Tibial artery (tissue), 4 donors: ENCODE results near the gene GTF2IRD1.

ENCODE experiments used
- DNase-seq, 2 donors: peaks; one replicate each; pipeline ENCODE4 v3.0.0-alpha.2; 2019
- H3K27ac ChIP-seq, 2 donors: fragments of 200-600 bp; sonication (generic) in 1 of 2; 1 replicate in 1 of 2; 2 replicates in 1 of 2; pipeline ENCODE4 v1.5.1; 2018 to 2019; ENCODE audit warnings: mild to moderate bottlenecking in 1 of 2
- H3K27me3 ChIP-seq, 2 donors: fragments of 200-600 bp; sonication (generic) in 1 of 2; one replicate each; pipeline versions ENCODE4 v1.5.1 to v1.6.0; 2016 to 2019
- H3K36me3 ChIP-seq, 3 donors: fragments of 200-600 bp; sonication (generic) in 2 of 3; one replicate each; pipeline ENCODE4 v1.5.1; 2016 to 2019; ENCODE audit warnings: mild to moderate bottlenecking in 2 of 3
- H3K4me1 ChIP-seq, 4 donors: fragments of 200-600 bp; sonication (generic) in 2 of 4; 1 replicate in 3 of 4; 2 replicates in 1 of 4; pipeline ENCODE4 v1.5.1; 2016 to 2019
- H3K4me3 ChIP-seq, 2 donors: fragments of 200-600 bp; sonication (generic) in 1 of 2; 1 replicate in 1 of 2; 2 replicates in 1 of 2; pipeline ENCODE4 v1.5.1; 2018 to 2019; ENCODE audit warnings: mild to moderate bottlenecking in 2 of 2
- H3K9me3 ChIP-seq, 3 donors: fragments of 200-600 bp; sonication (generic) in 1 of 3; one replicate each; pipeline ENCODE4 v1.5.1; 2016 to 2019
- CTCF ChIP-seq, 2 experiments: fragments of 200-600 bp in 1 of 2; fragments of 450-650 bp in 1 of 2; IDR thresholded peaks; one replicate each; pipeline ENCODE4 v1.5.1; 2017 to 2019; ENCODE audit warnings: antibody characterized with exemption in 2 of 2, mild to moderate bottlenecking in 1 of 2, moderate library complexity in 1 of 2
- intact Hi-C: fragments of 100-400 bp; cut with DNase I; formaldehyde crosslinking; loops from one replicate; pipeline ENCODE4 v1.15.0; 2023; ENCODE audit warnings: low total_unique reads

GTF2IRD1 gene

GRCh38 chr7:74466196-74466813, 12.6 kb downstream of the GTF2IRD1 start:
- H3K27me3 ChIP-seq = no peaks in the 10 kb centered on the region
- H3K27ac ChIP-seq = peak overlapping the region in 1 of 2 donors; percentile 37
- no peaks in the 10 kb centered on the region for H3K36me3 ChIP-seq
- no peaks in the 10 kb centered on the region for H3K9me3 ChIP-seq
- H3K4me3 ChIP-seq = no peak overlapping the region
- intact Hi-C loops = no loop called here
- TF ChIP-seq CTCF (IDR thresholded peaks at IDR 0.05) = no peak
- H3K4me1 ChIP-seq = no peaks in the 10 kb centered on the region
- no peak for DNase-seq

GRCh38 chr7:74467876-74468275, 14.2 kb downstream of the GTF2IRD1 start:
- H3K27ac ChIP-seq = no peak overlapping the region

GRCh38 chr7:74470504-74470903, 16.8 kb downstream of the GTF2IRD1 start:
- TF ChIP-seq CTCF (IDR thresholded peaks at IDR 0.05) = no peak
- intact Hi-C loops = no loop called here

More at GRCh38 chr7:74467876-74468275, 14.2 kb downstream of the GTF2IRD1 start:
- H3K4me1 ChIP-seq = peaks cover 0 to 3% (median 1%) of the 10 kb centered on the region in 4 donors
- DNase-seq = no peak
- H3K36me3 ChIP-seq = no peaks in the 10 kb centered on the region
- no peak overlapping the region for H3K4me3 ChIP-seq
- no peaks in the 10 kb centered on the region for H3K27me3 ChIP-seq
- intact Hi-C loops = no loop called here
- TF ChIP-seq CTCF (IDR thresholded peaks at IDR 0.05) = no peak
- H3K9me3 ChIP-seq = no peaks in the 10 kb centered on the region

GRCh38 chr7:74473116-74473515, 19.4 kb downstream of the GTF2IRD1 start:
- no peaks in the 10 kb centered on the region for H3K27me3 ChIP-seq
- no peaks in the 10 kb centered on the region for H3K9me3 ChIP-seq
- no peak for DNase-seq
- no peaks in the 10 kb centered on the region for H3K36me3 ChIP-seq
- no peak overlapping the region for H3K27ac ChIP-seq
- no peak overlapping the region for H3K4me3 ChIP-seq
- intact Hi-C loops = no loop called here
- H3K4me1 ChIP-seq = peaks cover 0 to 36% (median 21%) of the 10 kb centered on the region in 4 donors
- TF ChIP-seq CTCF (IDR thresholded peaks at IDR 0.05) = no peak

More at GRCh38 chr7:74470504-74470903, 16.8 kb downstream of the GTF2IRD1 start:
- H3K4me1 ChIP-seq = peaks cover 0 to 11% (median 5%) of the 10 kb centered on the region in 4 donors
- DNase-seq = no peak
- no peaks in the 10 kb centered on the region for H3K9me3 ChIP-seq
- no peaks in the 10 kb centered on the region for H3K36me3 ChIP-seq
- no peaks in the 10 kb centered on the region for H3K27me3 ChIP-seq
- H3K27ac ChIP-seq = no peak overlapping the region
- H3K4me3 ChIP-seq = no peak overlapping the region

GRCh38 chr7:74474271-74474865, 20.7 kb downstream of the GTF2IRD1 start:
- intact Hi-C loops = no loop called here
- Histone ChIP-seq H3K4me1 (peaks cover 9 to 47% (median 33%) of the 10 kb centered on the region in 4 donors), H3K27me3 (no peaks in the 10 kb centered on the region), H3K27ac (no peak overlapping the region), H3K9me3 (no peaks in the 10 kb centered on the region), H3K4me3 (no peak overlapping the region), H3K36me3 (no peaks in the 10 kb centered on the region)
- DNase-seq = no peak
- TF ChIP-seq CTCF (IDR thresholded peaks at IDR 0.05) = no peak
